ENCODE data around the gene MYO18B.

MYO18B gene

GRCh38 chr22:25697181-25697664 lies 44.8 kb upstream of the MYO18B start:
- no peak for DNase-seq (ENCODE audit: low read depth in 1 of 2, low spot score in 1 of 2)
- no peak overlapping the region for H3K27ac ChIP-seq (replicated peaks)
- H3K4me3 ChIP-seq (replicated peaks; ENCODE audit: insufficient read depth, low read length): no peak overlapping the region
- no peaks in the 10 kb centered on the region for H3K27me3 ChIP-seq (ENCODE audit: insufficient read depth, poor library complexity, severe bottlenecking)
- TF ChIP-seq, protein P1, sequence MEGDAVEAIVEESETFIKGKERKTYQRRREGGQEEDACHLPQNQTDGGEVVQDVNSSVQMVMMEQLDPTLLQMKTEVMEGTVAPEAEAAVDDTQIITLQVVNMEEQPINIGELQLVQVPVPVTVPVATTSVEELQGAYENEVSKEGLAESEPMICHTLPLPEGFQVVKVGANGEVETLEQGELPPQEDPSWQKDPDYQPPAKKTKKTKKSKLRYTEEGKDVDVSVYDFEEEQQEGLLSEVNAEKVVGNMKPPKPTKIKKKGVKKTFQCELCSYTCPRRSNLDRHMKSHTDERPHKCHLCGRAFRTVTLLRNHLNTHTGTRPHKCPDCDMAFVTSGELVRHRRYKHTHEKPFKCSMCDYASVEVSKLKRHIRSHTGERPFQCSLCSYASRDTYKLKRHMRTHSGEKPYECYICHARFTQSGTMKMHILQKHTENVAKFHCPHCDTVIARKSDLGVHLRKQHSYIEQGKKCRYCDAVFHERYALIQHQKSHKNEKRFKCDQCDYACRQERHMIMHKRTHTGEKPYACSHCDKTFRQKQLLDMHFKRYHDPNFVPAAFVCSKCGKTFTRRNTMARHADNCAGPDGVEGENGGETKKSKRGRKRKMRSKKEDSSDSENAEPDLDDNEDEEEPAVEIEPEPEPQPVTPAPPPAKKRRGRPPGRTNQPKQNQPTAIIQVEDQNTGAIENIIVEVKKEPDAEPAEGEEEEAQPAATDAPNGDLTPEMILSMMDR (IDR thresholded peaks at IDR 0.05; ENCODE audit: insufficient read depth, low read length): no peak
- TF ChIP-seq REST (IDR thresholded peaks at IDR 0.05; ENCODE audit: insufficient replicate concordance, low read depth): no peak

DNA sequence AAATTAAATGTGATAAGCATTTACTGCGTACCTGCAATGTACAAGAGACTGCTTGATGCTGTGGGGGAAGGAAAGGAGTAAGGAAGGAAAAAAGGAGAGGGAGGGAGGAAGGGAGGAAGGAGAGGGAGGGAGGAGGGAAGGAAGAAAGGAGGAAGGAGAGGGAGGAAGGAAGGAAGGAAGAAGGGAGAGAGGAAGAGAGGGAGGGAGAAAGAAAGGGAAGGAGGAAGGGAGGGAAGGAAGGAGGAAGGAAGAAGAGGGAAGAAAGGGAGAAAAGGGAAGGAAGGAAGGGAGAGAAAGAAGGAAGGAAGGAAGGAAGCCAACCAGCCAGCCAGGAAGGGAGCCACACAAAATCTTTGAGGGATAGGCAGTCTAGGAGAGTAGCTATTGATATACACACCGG lies 44.0 kb upstream of the MYO18B start:
- Histone ChIP-seq H3K4me3 (replicated peaks; ENCODE audit: insufficient read depth, low read length) (no peak overlapping the region), H3K27me3 (ENCODE audit: insufficient read depth, poor library complexity, severe bottlenecking) (no peaks in the 10 kb centered on the region), H3K27ac (replicated peaks) (no peak overlapping the region)
- no peak for DNase-seq (ENCODE audit: low read depth in 1 of 2, low spot score in 1 of 2)
- TF ChIP-seq SPI1 (IDR thresholded peaks at IDR 0.05; ENCODE audit: borderline replicate concordance, low read depth): no peak
- TF ChIP-seq GABPA (IDR thresholded peaks at IDR 0.05; ENCODE audit: low read depth): no peak
- TF ChIP-seq, protein P1 (IDR thresholded peaks at IDR 0.05; ENCODE audit: insufficient read depth, low read length): no peak
- no peak for TF ChIP-seq REST (IDR thresholded peaks at IDR 0.05; ENCODE audit: insufficient replicate concordance, low read depth)
- no peak for TF ChIP-seq POLR2AphosphoS5 (IDR thresholded peaks at IDR 0.05; ENCODE audit: low read depth)

- Histone ChIP-seq H3K4me3 (replicated peaks; ENCODE audit: insufficient read depth, low read length) (no peak overlapping the region), H3K27me3 (ENCODE audit: insufficient read depth, poor library complexity, severe bottlenecking) (no peaks in the 10 kb centered on the region), H3K27ac (replicated peaks) (no peak overlapping the region)
- no peak for DNase-seq (ENCODE audit: low read depth in 1 of 2, low spot score in 1 of 2)
- TF ChIP-seq POLR2AphosphoS5 (IDR thresholded peaks at IDR 0.05; ENCODE audit: low read depth) (no peak), REST (IDR thresholded peaks at IDR 0.05; ENCODE audit: insufficient replicate concordance, low read depth) (no peak), SPI1 (IDR thresholded peaks at IDR 0.05; ENCODE audit: borderline replicate concordance, low read depth) (no peak), GABPA (IDR thresholded peaks at IDR 0.05; ENCODE audit: low read depth) (no peak)
- TF ChIP-seq, protein P1 (IDR thresholded peaks at IDR 0.05; ENCODE audit: insufficient read depth, low read length): no peak
Measured at GRCh38 chr22:25698461-25698860, 43.5 kb upstream of the MYO18B start.
